Endodermal cell (in vitro differentiated cells): ENCODE results near the gene TMEM243. TPM values are rescaled to one million over a fixed set of nuclear protein-coding genes. Genes with fewer than 3 reads are reported as not detected.

Experiments used
- DNase-seq: peaks from one replicate; pipeline ENCODE4 v3.0.0-alpha.2; 2017
- H3K27ac ChIP-seq: 2 replicates; pipeline ENCODE4 v1.5.1; 2013; ENCODE audit warnings: mild to moderate bottlenecking, low read depth, low read length, moderate library complexity
- H3K27me3 ChIP-seq: 2 replicates; pipeline ENCODE4 v1.6.1; 2013; ENCODE audit warnings: mild to moderate bottlenecking, low read length, moderate library complexity; ENCODE audit not compliant: insufficient read depth, control insufficient read depth, poor library complexity, severe bottlenecking
- H3K36me3 ChIP-seq: 2 replicates; pipeline ENCODE4 v1.7.0; 2013; ENCODE audit warnings: mild to moderate bottlenecking, low read length, moderate library complexity; ENCODE audit not compliant: control insufficient read depth, insufficient read depth
- H3K4me1 ChIP-seq: one replicate; pipeline ENCODE4 v1.7.0; 2013; ENCODE audit warnings: low read length; ENCODE audit not compliant: control insufficient read depth, insufficient read depth
- H3K4me3 ChIP-seq: 2 replicates; pipeline ENCODE4 v1.5.1; 2013; ENCODE audit warnings: mild to moderate bottlenecking, low read length, moderate library complexity
- H3K9ac ChIP-seq: 2 replicates; pipeline ENCODE4 v1.6.1; 2013; ENCODE audit warnings: mild to moderate bottlenecking, low read length, moderate library complexity; ENCODE audit not compliant: poor library complexity, severe bottlenecking; ENCODE audit errors: extremely low read depth
- H3K9me3 ChIP-seq: 2 replicates; pipeline ENCODE4 v1.6.1; 2013; ENCODE audit warnings: mild to moderate bottlenecking, low read length, moderate library complexity; ENCODE audit not compliant: control insufficient read depth
- H3K27ac Mint-ChIP-seq: 2 replicates; pipeline ENCODE4 v1.8.0; 2020; ENCODE audit warnings: mixed read lengths
- H3K27me3 Mint-ChIP-seq: 2 replicates; pipeline ENCODE4 v1.8.0; 2021; ENCODE audit warnings: mild to moderate bottlenecking, mixed read lengths; ENCODE audit not compliant: insufficient read depth
- H3K36me3 Mint-ChIP-seq: 2 replicates; pipeline ENCODE4 v1.8.0; 2020; ENCODE audit warnings: low read depth, mixed read lengths
- H3K4me1 Mint-ChIP-seq: 2 replicates; pipeline ENCODE4 v1.8.0; 2020; ENCODE audit warnings: mixed read lengths
- H3K4me3 Mint-ChIP-seq: 2 replicates; pipeline ENCODE4 v1.8.0; 2020; ENCODE audit warnings: mild to moderate bottlenecking, moderate library complexity, mixed read lengths
- H3K9me3 Mint-ChIP-seq: 2 replicates; pipeline ENCODE4 v1.8.0; 2020; ENCODE audit warnings: mild to moderate bottlenecking, mixed read lengths
- CTCF ChIP-seq: fragments of 200-600 bp; sonication (generic); conservative IDR thresholded peaks from 2 replicates; pipeline ENCODE4 v1.5.0; 2021; ENCODE audit warnings: antibody characterized with exemption, mild to moderate bottlenecking
- WGBS, 2 experiments: methylation state at CpG; one replicate each; pipeline versions ENCODE4 v1.1.5 to v1.1.7; 2013; ENCODE audit warnings: missing lambda C conversion rate in 2 of 2, mixed read lengths in 1 of 2; ENCODE audit not compliant: insufficient coverage in 1 of 2, insufficient read length in 1 of 2; 5-methylcytosine and 5-hydroxymethylcytosine counted together
- total RNA-seq, 2 donors: library from RNA; stranded (reverse); fragmentation: NEBNext Ultra II Directional in 1 of 2; extraction: Animal tissue kit (Norgen Biotek cat#: 25700) in 1 of 2; gene quantifications; 2 replicates in 1 of 2; 3 replicates in 1 of 2; pipeline ENCODE4 v1.2.1, GENCODE V29; 2021

Gene TMEM243
- total RNA-seq, 2 donors from 2014 or later = 21.7 to 22.3 TPM

- Histone ChIP-seq H3K27me3 (no peaks in the 10 kb centered on the region), H3K9ac (no peak overlapping the region), H3K27ac (no peak overlapping the region), H3K4me1 (no peaks in the 10 kb centered on the region), H3K4me3 (no peak overlapping the region), H3K36me3 (peaks cover 98% of the 10 kb centered on the region), H3K9me3 (no peaks in the 10 kb centered on the region)
- H3K4me1 Mint-ChIP-seq = no peaks in the 10 kb centered on the region
- no peak overlapping the region for H3K4me3 Mint-ChIP-seq
- H3K27ac Mint-ChIP-seq = no peak overlapping the region
- no peak for TF ChIP-seq CTCF
- no peak for DNase-seq
- H3K9me3 Mint-ChIP-seq = no peaks in the 10 kb centered on the region
- 97 to 100% methylated on average over 2 to 3 of the region's 3 CpGs for WGBS, 2 experiments
- peaks cover 69% of the 10 kb centered on the region for H3K36me3 Mint-ChIP-seq
- H3K27me3 Mint-ChIP-seq = no peaks in the 10 kb centered on the region
These were observed 40.4 kb downstream of the TMEM243 start for GRCh38 chr7:87179180-87179579.

GRCh38 chr7:87178320-87178719, 41.2 kb downstream of the TMEM243 start:
- H3K36me3 Mint-ChIP-seq = peaks cover 68% of the 10 kb centered on the region
- H3K4me3 ChIP-seq = no peak overlapping the region
- H3K4me1 Mint-ChIP-seq = peaks cover 7% of the 10 kb centered on the region
- no peaks in the 10 kb centered on the region for H3K9me3 Mint-ChIP-seq
- no peak for TF ChIP-seq CTCF
- H3K27me3 ChIP-seq = no peaks in the 10 kb centered on the region
- no peaks in the 10 kb centered on the region for H3K9me3 ChIP-seq
- 92 to 100% methylated on average over 1 to 2 of the region's 4 CpGs for WGBS, 2 experiments
- no peak overlapping the region for H3K4me3 Mint-ChIP-seq
- no peak for DNase-seq
- no peak overlapping the region for H3K27ac Mint-ChIP-seq
- H3K4me1 ChIP-seq = peaks cover 7% of the 10 kb centered on the region
- H3K36me3 ChIP-seq = peaks cover 98% of the 10 kb centered on the region
- H3K9ac ChIP-seq = no peak overlapping the region
- no peaks in the 10 kb centered on the region for H3K27me3 Mint-ChIP-seq
- no peak overlapping the region for H3K27ac ChIP-seq

DNA sequence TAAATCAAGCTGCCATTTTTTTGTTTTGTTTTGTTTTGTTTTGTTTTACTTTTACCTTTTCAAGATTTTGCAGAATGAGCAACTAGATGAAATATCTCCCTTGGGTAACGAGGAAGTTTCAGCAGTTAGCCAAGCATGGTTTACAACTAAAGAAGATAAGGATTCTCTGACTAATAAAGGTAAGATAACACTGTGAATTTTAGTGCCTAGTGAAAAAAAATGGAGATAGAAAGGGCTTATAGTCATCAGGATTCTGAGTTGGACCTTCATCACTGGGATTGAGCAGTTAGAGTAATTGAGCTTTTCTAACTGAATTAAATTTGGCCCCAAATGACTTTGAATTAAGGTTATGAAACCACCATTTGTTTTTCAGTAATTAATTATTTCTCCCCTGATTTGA, 46.1 kb downstream of the TMEM243 start:
- no peak overlapping the region for H3K9ac ChIP-seq
- H3K27ac ChIP-seq = no peak overlapping the region
- Mint-ChIP-seq H3K4me3 (no peak overlapping the region), H3K36me3 (peaks cover 71% of the 10 kb centered on the region), H3K9me3 (no peaks in the 10 kb centered on the region), H3K27me3 (no peaks in the 10 kb centered on the region), H3K4me1 (peaks cover 7% of the 10 kb centered on the region), H3K27ac (no peak overlapping the region)
- H3K27me3 ChIP-seq = no peaks in the 10 kb centered on the region
- H3K4me1 ChIP-seq = peaks cover 11% of the 10 kb centered on the region
- WGBS, 2 experiments = 86 to 89% methylated on average over 1 of the region's 1 CpG
- H3K36me3 ChIP-seq = peaks cover 100% of the 10 kb centered on the region
- no peak for TF ChIP-seq CTCF
- H3K4me3 ChIP-seq = peak overlapping the region; percentile 13
- no peaks in the 10 kb centered on the region for H3K9me3 ChIP-seq
- DNase-seq = no peak
